Ascending aorta (tissue), 2 donors: Measurements from ENCODE around the gene PLG. TPM values are rescaled to one million over a fixed set of nuclear protein-coding genes. Genes with fewer than 3 reads are reported as not detected.

Experiments used
- DNase-seq, 2 donors: peaks; one replicate each; pipeline ENCODE4 v3.0.0-alpha.2; 2019; ENCODE audit warnings: low spot score in 2 of 2
- H3K27ac ChIP-seq, 2 donors: fragments of 200-600 bp; sonication (generic); one replicate each; pipeline ENCODE4 v1.5.1; 2016 to 2017; ENCODE audit warnings: mild to moderate bottlenecking in 1 of 2
- H3K27me3 ChIP-seq: fragments of 200-600 bp; sonication (generic); one replicate; pipeline ENCODE4 v1.5.1; 2017
- H3K36me3 ChIP-seq, 2 donors: fragments of 200-600 bp; sonication (generic); one replicate each; pipeline ENCODE4 v1.5.1; 2016
- H3K4me1 ChIP-seq, 2 donors: fragments of 200-600 bp; sonication (generic); one replicate each; pipeline ENCODE4 v1.5.1; 2016 to 2017; ENCODE audit warnings: mild to moderate bottlenecking in 1 of 2
- H3K4me3 ChIP-seq, 2 donors: fragments of 200-600 bp; sonication (generic); one replicate each; pipeline ENCODE4 v1.5.1; 2016 to 2017; ENCODE audit warnings: mild to moderate bottlenecking in 1 of 2
- H3K9me3 ChIP-seq, 2 donors: fragments of 200-600 bp; sonication (generic); one replicate each; pipeline ENCODE4 v1.5.1; 2016
- CTCF ChIP-seq, 3 experiments: fragments of 200-600 bp in 2 of 3; fragments of 450-650 bp in 1 of 3; sonication (generic) in 2 of 3; IDR thresholded peaks; one replicate each; pipeline ENCODE4 v1.5.1; 2016 to 2019; ENCODE audit warnings: antibody characterized with exemption in 3 of 3, mild to moderate bottlenecking in 1 of 3, moderate library complexity in 1 of 3
- intact Hi-C: fragments of 100-400 bp; cut with DNase I; formaldehyde crosslinking; loops from one replicate; pipeline ENCODE4 v1.15.1; 2023
- total RNA-seq: library from RNA; depleted of rRNA; stranded (reverse); fragments of >200 nt; gene quantifications from one replicate; pipeline ENCODE4 v1.1.0, GENCODE V29; 2016

Gene PLG
- total RNA-seq, 1 donor from 2014 or later, result 10.7 TPM

DNA sequence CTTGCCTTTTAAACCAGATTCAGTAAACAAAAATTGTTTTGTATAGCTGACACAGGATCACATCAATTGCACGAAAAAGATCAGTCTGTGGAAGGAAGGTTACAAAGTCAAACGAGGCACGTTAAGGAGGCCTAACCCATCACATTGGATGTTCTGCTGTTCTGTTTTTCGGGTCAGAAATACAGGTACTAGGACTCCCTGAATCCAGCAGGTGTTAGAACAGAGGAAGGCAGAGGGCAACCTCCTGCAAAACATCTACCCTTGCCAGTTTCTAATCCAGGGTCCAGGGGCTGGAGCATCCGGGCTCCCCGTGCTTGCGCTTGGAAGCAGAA, 64.6 kb downstream of the PLG start:
- peak overlapping the region; percentile 51 to 68 for H3K4me3 ChIP-seq
- no peaks in the 10 kb centered on the region for H3K27me3 ChIP-seq
- H3K4me1 ChIP-seq, result peaks cover 0 to 2% of the 10 kb centered on the region in 2 donors
- TF ChIP-seq CTCF (IDR thresholded peaks at IDR 0.05), result no peak
- no peak for DNase-seq
- no peaks in the 10 kb centered on the region for H3K36me3 ChIP-seq
- intact Hi-C loops, result no loop called here
- H3K9me3 ChIP-seq, result no peaks in the 10 kb centered on the region
- H3K27ac ChIP-seq, result no peak overlapping the region

DNA sequence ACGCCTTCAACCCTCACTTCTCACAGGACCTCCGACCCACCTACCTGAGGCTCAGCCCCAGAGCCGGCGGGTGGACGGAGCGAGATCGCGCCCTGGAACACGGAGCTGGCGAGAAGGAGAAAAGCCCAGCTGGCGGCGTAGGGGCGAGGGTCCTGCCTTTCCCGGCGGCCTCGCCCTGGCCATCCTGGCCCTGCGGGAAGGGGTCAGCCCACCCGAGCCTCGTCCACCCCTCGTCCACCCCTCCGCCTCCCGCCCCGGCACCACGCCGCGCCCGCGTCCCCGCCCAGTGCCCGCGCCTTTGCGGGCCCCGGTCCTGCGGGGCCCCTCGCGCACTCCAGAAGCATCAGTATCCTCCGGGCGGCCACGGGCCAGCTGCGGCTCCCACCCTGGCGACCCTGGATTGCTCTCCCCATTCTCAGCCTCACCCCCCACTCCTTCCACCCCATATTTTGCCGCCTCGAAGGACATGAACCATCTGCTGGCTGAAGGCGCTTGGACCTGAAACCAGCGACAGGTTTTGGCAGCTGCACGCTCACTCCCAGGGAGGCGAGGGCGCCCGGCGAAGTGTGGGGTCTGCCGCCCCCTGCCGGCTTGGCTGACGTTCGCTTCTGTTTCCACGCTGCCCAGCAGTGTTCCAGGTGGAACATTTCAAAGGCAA, 65.1 kb downstream of the PLG start:
- Histone ChIP-seq H3K4me1 (peaks cover 0 to 2% of the 10 kb centered on the region in 2 donors), H3K27ac (no peak overlapping the region), H3K4me3 (peak overlapping the region; percentile 51 to 68), H3K9me3 (no peaks in the 10 kb centered on the region), H3K36me3 (no peaks in the 10 kb centered on the region), H3K27me3 (no peaks in the 10 kb centered on the region)
- TF ChIP-seq CTCF (IDR thresholded peaks at IDR 0.05), result peak; percentile 18 to 65 (median 57)
- DNase-seq, result peak in 1 of 2 donors; percentile 67
- intact Hi-C loops, result no loop called here

GRCh38 chr6:160767647-160768019, 65.6 kb downstream of the PLG start:
- Histone ChIP-seq H3K4me1 (peaks cover 0 to 2% of the 10 kb centered on the region in 2 donors), H3K9me3 (no peaks in the 10 kb centered on the region), H3K36me3 (no peaks in the 10 kb centered on the region), H3K27ac (no peak overlapping the region), H3K4me3 (peak overlapping the region; percentile 51 to 68), H3K27me3 (no peaks in the 10 kb centered on the region)
- TF ChIP-seq CTCF (IDR thresholded peaks at IDR 0.05), result no peak
- intact Hi-C loops, result no loop called here
- DNase-seq, result no peak

GRCh38 chr6:160768101-160768500, 66.1 kb downstream of the PLG start:
- Histone ChIP-seq H3K27me3 (no peaks in the 10 kb centered on the region), H3K36me3 (no peaks in the 10 kb centered on the region), H3K9me3 (no peaks in the 10 kb centered on the region), H3K27ac (no peak overlapping the region), H3K4me1 (peaks cover 0 to 2% of the 10 kb centered on the region in 2 donors), H3K4me3 (no peak overlapping the region)
- no peak for TF ChIP-seq CTCF (IDR thresholded peaks at IDR 0.05)
- intact Hi-C loops, result no loop called here
- no peak for DNase-seq

- TF ChIP-seq CTCF (IDR thresholded peaks at IDR 0.05), result no peak
Observed at GRCh38 chr6:160774399-160774798, 72.4 kb downstream of the PLG start.

More at GRCh38 chr6:160774399-160774798, 72.4 kb downstream of the PLG start:
- Histone ChIP-seq H3K27ac (no peak overlapping the region), H3K36me3 (no peaks in the 10 kb centered on the region), H3K4me1 (no peaks in the 10 kb centered on the region), H3K9me3 (no peaks in the 10 kb centered on the region), H3K4me3 (no peak overlapping the region), H3K27me3 (no peaks in the 10 kb centered on the region)
- no peak for DNase-seq
- intact Hi-C loops, result no loop called here
